Measurements from ENCODE around the gene CALML3.

The CALML3 gene

GRCh38 chr10:5567477-5567876 lies 42.7 kb downstream of the CALML3 start:
- DNase-seq (ENCODE audit: low read depth), result no peak

GRCh38 chr10:5568984-5569383 lies 44.2 kb downstream of the CALML3 start:
- DNase-seq (ENCODE audit: low read depth), result no peak

GRCh38 chr10:5569568-5569967 lies 44.8 kb downstream of the CALML3 start:
- DNase-seq (ENCODE audit: low read depth), result no peak

GRCh38 chr10:5570007-5570655 lies 45.4 kb downstream of the CALML3 start:
- no peak for DNase-seq (ENCODE audit: low read depth)

- DNase-seq (ENCODE audit: low read depth), result no peak
Observed at GRCh38 chr10:5570979-5571810, 46.4 kb downstream of the CALML3 start.

GRCh38 chr10:5571826-5572225 lies 47.1 kb downstream of the CALML3 start:
- DNase-seq (ENCODE audit: low read depth), result no peak

- DNase-seq (ENCODE audit: low read depth), result no peak
Observed at GRCh38 chr10:5573319-5573950, 48.7 kb downstream of the CALML3 start.

- DNase-seq (ENCODE audit: low read depth), result no peak
Observed at GRCh38 chr10:5573968-5574641, 49.3 kb downstream of the CALML3 start.

- no peak for DNase-seq (ENCODE audit: low read depth)
Observed at GRCh38 chr10:5574642-5575131, 49.9 kb downstream of the CALML3 start.

GRCh38 chr10:5575144-5575481 lies 50.4 kb downstream of the CALML3 start:
- no peak for DNase-seq (ENCODE audit: low read depth)

GRCh38 chr10:5575482-5576153 lies 50.9 kb downstream of the CALML3 start:
- DNase-seq (ENCODE audit: low read depth), result no peak

- DNase-seq (ENCODE audit: low read depth), result no peak
Observed at GRCh38 chr10:5576154-5576748, 51.5 kb downstream of the CALML3 start.
